ENCODE measurements around the gene BICRA. TPM values are rescaled to one million over a fixed set of nuclear protein-coding genes. Genes with fewer than 3 reads are reported as not detected.
"Not testable (repeated sequence)": the region's sequence is repeated elsewhere in the genome, so short reads cannot be mapped to it uniquely, and the experiment has no call there.

BICRA gene
- total RNA-seq, 1 experiment from 2014 or later = 29.3 TPM

GRCh38 chr19:47716270-47716937 is 107.5 kb downstream of the BICRA start:
- Histone ChIP-seq H2BK15ac (ENCODE audit: low read depth, low read length) (no peak overlapping the region), H3K9ac (ENCODE audit: extremely low read depth, insufficient read length, low read length) (no peak overlapping the region), H4K20me1 (ENCODE audit: control insufficient read depth, insufficient read depth, insufficient read length) (no peaks in the 10 kb centered on the region), H3K9me3 (ENCODE audit: control insufficient read depth, low read depth, low read length) (no peaks in the 10 kb centered on the region), H3K79me2 (ENCODE audit: insufficient read depth, low read length) (no peaks in the 10 kb centered on the region), H4K91ac (ENCODE audit: insufficient read length, low read depth, low read length) (no peak overlapping the region), H2BK12ac (ENCODE audit: insufficient read length, low read depth, low read length) (no peak overlapping the region), H3K4ac (ENCODE audit: low read depth, low read length) (no peak overlapping the region), H2BK120ac (ENCODE audit: low read depth, low read length, poor library complexity, severe bottlenecking) (no peak overlapping the region), H2BK20ac (ENCODE audit: low read depth, low read length, poor library complexity, severe bottlenecking) (no peak overlapping the region), H3K56ac (ENCODE audit: insufficient read length, low read depth, low read length) (no peak overlapping the region), H3T11ph (ENCODE audit: low read length) (no peak overlapping the region), H3K4me1 (ENCODE audit: insufficient read depth, low read length) (no peaks in the 10 kb centered on the region), H3K23me2 (ENCODE audit: insufficient read length, low read depth, low read length, poor library complexity, severe bottlenecking) (no peaks in the 10 kb centered on the region), H4K8ac (replicated peaks; ENCODE audit: insufficient read length, low read depth, low read length) (no peak overlapping the region), H3K27me3 (ENCODE audit: insufficient read depth, low read length) (no peaks in the 10 kb centered on the region), H3K79me1 (ENCODE audit: insufficient read depth, low read depth, low read length, poor library complexity, severe bottlenecking) (no peaks in the 10 kb centered on the region), H3K4me2 (ENCODE audit: insufficient read depth, insufficient read length, low read length) (no peak overlapping the region), H2BK5ac (ENCODE audit: insufficient read length, low read length) (no peak overlapping the region), H3K14ac (ENCODE audit: insufficient read depth, low read length) (no peak overlapping the region), H2AK5ac (ENCODE audit: insufficient read length, low read length) (no peak overlapping the region), H3K27ac (ENCODE audit: insufficient read length, low read depth, low read length) (no peak overlapping the region), H4K5ac (ENCODE audit: insufficient read length, low read depth, low read length) (no peak overlapping the region), H3K23ac (ENCODE audit: insufficient read length, low read depth, low read length) (no peak overlapping the region), H2AFZ (ENCODE audit: low read length) (no peak overlapping the region), H3K18ac (ENCODE audit: insufficient read length, low read depth, low read length) (no peak overlapping the region)
- Mint-ChIP-seq H3K27me3 (ENCODE audit: low read depth) (peaks cover 11% of the 10 kb centered on the region; the same call in 1 of the 2 replicates), H3K36me3 (ENCODE audit: insufficient read depth in 1 of 3, low read depth in 3 of 3) (peaks cover 2 to 30% (median 18%) of the 10 kb centered on the region in 3 experiments), H3K4me3 (no peak overlapping the region; a peak in 1 of 5 replicates), H3K9me3 (peaks cover 18% of the 10 kb centered on the region in 2 experiments), H3K27ac (no peak overlapping the region; a peak in 1 of 7 replicates), H3K4me1 (peaks cover 12 to 14% of the 10 kb centered on the region in 2 experiments)
- DNase-seq = no peak
- TF ChIP-seq, protein P1, sequence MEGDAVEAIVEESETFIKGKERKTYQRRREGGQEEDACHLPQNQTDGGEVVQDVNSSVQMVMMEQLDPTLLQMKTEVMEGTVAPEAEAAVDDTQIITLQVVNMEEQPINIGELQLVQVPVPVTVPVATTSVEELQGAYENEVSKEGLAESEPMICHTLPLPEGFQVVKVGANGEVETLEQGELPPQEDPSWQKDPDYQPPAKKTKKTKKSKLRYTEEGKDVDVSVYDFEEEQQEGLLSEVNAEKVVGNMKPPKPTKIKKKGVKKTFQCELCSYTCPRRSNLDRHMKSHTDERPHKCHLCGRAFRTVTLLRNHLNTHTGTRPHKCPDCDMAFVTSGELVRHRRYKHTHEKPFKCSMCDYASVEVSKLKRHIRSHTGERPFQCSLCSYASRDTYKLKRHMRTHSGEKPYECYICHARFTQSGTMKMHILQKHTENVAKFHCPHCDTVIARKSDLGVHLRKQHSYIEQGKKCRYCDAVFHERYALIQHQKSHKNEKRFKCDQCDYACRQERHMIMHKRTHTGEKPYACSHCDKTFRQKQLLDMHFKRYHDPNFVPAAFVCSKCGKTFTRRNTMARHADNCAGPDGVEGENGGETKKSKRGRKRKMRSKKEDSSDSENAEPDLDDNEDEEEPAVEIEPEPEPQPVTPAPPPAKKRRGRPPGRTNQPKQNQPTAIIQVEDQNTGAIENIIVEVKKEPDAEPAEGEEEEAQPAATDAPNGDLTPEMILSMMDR (conservative IDR thresholded peaks at IDR 0.05) = no peak
- WGBS (ENCODE audit: extremely low coverage, insufficient read length, low lambda C conversion rate) = no CpG with 5 or more reads among the region's 32 CpGs

- not testable (repeated sequence) for H3K4me3 Mint-ChIP-seq; H2BK20ac ChIP-seq (ENCODE audit: low read depth, low read length, poor library complexity, severe bottlenecking); H4K20me1 ChIP-seq (ENCODE audit: control insufficient read depth, insufficient read depth, insufficient read length); DNase-seq; H3K27me3 Mint-ChIP-seq (ENCODE audit: low read depth); H3K4ac ChIP-seq (ENCODE audit: low read depth, low read length); H3K18ac ChIP-seq (ENCODE audit: insufficient read length, low read depth, low read length); H4K5ac ChIP-seq (ENCODE audit: insufficient read length, low read depth, low read length); H3K14ac ChIP-seq (ENCODE audit: insufficient read depth, low read length); H3K56ac ChIP-seq (ENCODE audit: insufficient read length, low read depth, low read length); H2BK120ac ChIP-seq (ENCODE audit: low read depth, low read length, poor library complexity, severe bottlenecking); H4K8ac ChIP-seq (replicated peaks; ENCODE audit: insufficient read length, low read depth, low read length); H2BK5ac ChIP-seq (ENCODE audit: insufficient read length, low read length); H2AFZ ChIP-seq (ENCODE audit: low read length); H2AK5ac ChIP-seq (ENCODE audit: insufficient read length, low read length); H3T11ph ChIP-seq (ENCODE audit: low read length); H3K27ac ChIP-seq (ENCODE audit: insufficient read length, low read depth, low read length); H2BK15ac ChIP-seq (ENCODE audit: low read depth, low read length); H3K4me2 ChIP-seq (ENCODE audit: insufficient read depth, insufficient read length, low read length); H2BK12ac ChIP-seq (ENCODE audit: insufficient read length, low read depth, low read length); H4K91ac ChIP-seq (ENCODE audit: insufficient read length, low read depth, low read length); H3K23me2 ChIP-seq (ENCODE audit: insufficient read length, low read depth, low read length, poor library complexity, severe bottlenecking); H3K79me2 ChIP-seq (ENCODE audit: insufficient read depth, low read length); H3K79me1 ChIP-seq (ENCODE audit: insufficient read depth, low read depth, low read length, poor library complexity, severe bottlenecking); H3K9me3 ChIP-seq (ENCODE audit: control insufficient read depth, low read depth, low read length); H3K27me3 ChIP-seq (ENCODE audit: insufficient read depth, low read length); H3K23ac ChIP-seq (ENCODE audit: insufficient read length, low read depth, low read length); H3K4me1 ChIP-seq (ENCODE audit: insufficient read depth, low read length); H3K9ac ChIP-seq (ENCODE audit: extremely low read depth, insufficient read length, low read length)
- H3K9me3 Mint-ChIP-seq = peaks cover 17 to 18% of the 10 kb centered on the region in 2 experiments
- H3K4me1 Mint-ChIP-seq = peaks cover 9 to 10% of the 10 kb centered on the region in 2 experiments
- H3K27ac Mint-ChIP-seq = peak overlapping the region; percentile 45 to 90 (median 89); a peak in 3 of 7 replicates
- H3K36me3 Mint-ChIP-seq (ENCODE audit: insufficient read depth in 1 of 3, low read depth in 3 of 3) = peaks cover 2 to 30% (median 18%) of the 10 kb centered on the region in 3 experiments
- no CpG with 5 or more reads among the region's 11 CpGs for WGBS (ENCODE audit: extremely low coverage, insufficient read length, low lambda C conversion rate)
Observed at GRCh38 chr19:47718415-47719046, 109.6 kb downstream of the BICRA start.

Measured in H9 (cell line).